Liver (tissue), 9 donors: ENCODE data around the gene SMR3A. TPM values are rescaled to one million over a fixed set of nuclear protein-coding genes. Genes with fewer than 3 reads are reported as not detected.

Source experiments
- DNase-seq: peaks from one replicate; pipeline ENCODE4 v3.0.0-alpha.2; 2017; ENCODE audit warnings: low spot score
- H3K27ac ChIP-seq, 2 donors: one replicate each; pipeline ENCODE4 v1.7.0; 2013; ENCODE audit warnings: inconsistent platforms in 2 of 2, low read length in 2 of 2, control low read depth in 1 of 2, low read depth in 1 of 2, mild to moderate bottlenecking in 1 of 2
- H3K27me3 ChIP-seq, 4 donors: one replicate each; pipeline versions ENCODE4 v1.6.1 to v1.7.0; 2013; ENCODE audit warnings: low read length in 3 of 4, inconsistent platforms in 1 of 4, mild to moderate bottlenecking in 1 of 4, moderate library complexity in 1 of 4; ENCODE audit not compliant: control insufficient read depth in 4 of 4, insufficient read depth in 4 of 4
- H3K36me3 ChIP-seq, 4 donors: one replicate each; pipeline versions ENCODE4 v1.6.1 to v1.7.0; 2013; ENCODE audit warnings: low read length in 3 of 4, mild to moderate bottlenecking in 3 of 4, low read depth in 1 of 4, moderate library complexity in 1 of 4; ENCODE audit not compliant: control insufficient read depth in 4 of 4, insufficient read depth in 3 of 4
- H3K4me1 ChIP-seq, 4 donors: one replicate each; pipeline versions ENCODE4 v1.6.1 to v1.7.0; 2013; ENCODE audit warnings: low read length in 3 of 4, mild to moderate bottlenecking in 3 of 4, moderate library complexity in 1 of 4; ENCODE audit not compliant: control insufficient read depth in 4 of 4, insufficient read depth in 4 of 4
- H3K4me3 ChIP-seq, 3 donors: one replicate each; pipeline versions ENCODE4 v1.6.1 to v1.7.0; 2013; ENCODE audit warnings: low read length in 3 of 3, control low read depth in 1 of 3, low read depth in 1 of 3, mild to moderate bottlenecking in 1 of 3
- H3K9ac ChIP-seq, 2 donors: one replicate each; pipeline ENCODE4 v1.7.0; 2013; ENCODE audit warnings: low read length in 2 of 2, mild to moderate bottlenecking in 2 of 2, moderate library complexity in 2 of 2, control low read depth in 1 of 2, low read depth in 1 of 2
- H3K9me3 ChIP-seq, 4 donors: one replicate each; pipeline versions ENCODE4 v1.6.1 to v1.7.0; 2013; ENCODE audit warnings: low read length in 3 of 4; ENCODE audit not compliant: control insufficient read depth in 4 of 4
- CTCF ChIP-seq: fragments of 150-350 bp; IDR thresholded peaks from 2 replicates; pipeline ENCODE4 v1.5.1; 2017; ENCODE audit warnings: improper control_type of control experiment, low read depth, low read length; ENCODE audit not compliant: missing input control
- FOXA1 ChIP-seq: IDR thresholded peaks from 2 replicates; pipeline ENCODE4 v1.6.1; 2016; ENCODE audit warnings: antibody characterized with exemption
- HNF4A ChIP-seq, 2 donors: conservative IDR thresholded peaks; 2 replicates each; pipeline ENCODE4 v1.6.1; 2016; ENCODE audit warnings: antibody characterized with exemption in 2 of 2, mild to moderate bottlenecking in 2 of 2
- MAX ChIP-seq: IDR thresholded peaks from 2 replicates; pipeline ENCODE4 v1.6.1; 2016; ENCODE audit warnings: antibody characterized with exemption
- RAD21 ChIP-seq, 2 donors: IDR thresholded peaks; 2 replicates each; pipeline ENCODE4 v1.6.1; 2016; ENCODE audit warnings: antibody characterized with exemption in 2 of 2, mild to moderate bottlenecking in 2 of 2
- SP1 ChIP-seq: IDR thresholded peaks from 2 replicates; pipeline ENCODE4 v1.6.1; 2018; ENCODE audit warnings: antibody characterized with exemption, mild to moderate bottlenecking
- YY1 ChIP-seq: IDR thresholded peaks from 2 replicates; pipeline ENCODE4 v1.6.1; 2016; ENCODE audit warnings: antibody characterized with exemption, mild to moderate bottlenecking
- WGBS: extraction: QIAGEN DNeasy Blood & Tissue Kit; methylation state at CpG from one replicate; pipeline ENCODE4 v1.1.7; 2013; 5-methylcytosine and 5-hydroxymethylcytosine counted together
- polyA plus RNA-seq, 2 donors: library from polyadenylated mRNA; stranded (reverse) in 1 of 2; unstranded in 1 of 2; fragments of 200-250 nt in 1 of 2; fragments of >200 nt in 1 of 2; fragmentation: Nextera tagmentation in 1 of 2; extraction: Ambion mirVana in 1 of 2; gene quantifications; one replicate each; pipeline versions ENCODE4 v1.2.1 to v1.2.3, GENCODE V29; 2013 to 2015
- total RNA-seq, 2 donors: library from RNA; depleted of rRNA; stranded (reverse); fragments of >200 nt; gene quantifications; one replicate each; pipeline ENCODE4 v1.2.3, GENCODE V29; 2014
- donor health status: healthy.
- donor health status: healthy.
- donor health status: healthy.
- donor health status: healthy.
- donor health status: healthy.

SMR3A gene
- total and polyA plus RNA-seq, 4 donors, result not detected

GRCh38 chr4:70405765-70406164, 45.2 kb downstream of the SMR3A start:
- Histone ChIP-seq H3K4me3 (no peak overlapping the region), H3K4me1 (no peaks in the 10 kb centered on the region), H3K27me3 (peaks cover 0 to 2% (median 0%) of the 10 kb centered on the region in 4 donors), H3K9me3 (peaks cover 0 to 2% (median 0%) of the 10 kb centered on the region in 4 donors), H3K27ac (no peak overlapping the region), H3K36me3 (no peaks in the 10 kb centered on the region), H3K9ac (no peak overlapping the region)
- WGBS, result 68% methylated on average over 6 of the region's 6 CpGs
- DNase-seq, result no peak
- no peak for TF ChIP-seq RAD21 (IDR thresholded peaks at IDR 0.05)
- no peak for TF ChIP-seq MAX
- TF ChIP-seq YY1, result no peak
- no peak for TF ChIP-seq SP1
- no peak for TF ChIP-seq CTCF
- TF ChIP-seq FOXA1, result no peak
- TF ChIP-seq HNF4A (conservative IDR thresholded peaks at IDR 0.05), result no peak

Other genes starting within 250 kb of the SMR3A start
- gene PRR27, start 206.5 kb upstream of the SMR3A start, total RNA-seq, result not detected
- gene PRR27, start 206.5 kb upstream of the SMR3A start, polyA plus RNA-seq, result not detected
- gene ODAM, start 165.0 kb upstream of the SMR3A start, total RNA-seq, result under 1 TPM; 0.25 to 0.28 TPM
- gene ODAM, start 165.0 kb upstream of the SMR3A start, polyA plus RNA-seq, result not detected
- not detected for gene FDCSP, start 134.6 kb upstream of the SMR3A start, total RNA-seq
- not detected for gene FDCSP, start 134.6 kb upstream of the SMR3A start, polyA plus RNA-seq
- gene CSN3, start 118.2 kb upstream of the SMR3A start, total RNA-seq, result not detected
- not detected for gene CSN3, start 118.2 kb upstream of the SMR3A start, polyA plus RNA-seq
- gene CABS1, start 25.8 kb upstream of the SMR3A start, total RNA-seq, result not detected
- gene CABS1, start 25.8 kb upstream of the SMR3A start, polyA plus RNA-seq, result not detected
- not detected for gene SMR3B, start 22.4 kb downstream of the SMR3A start, total RNA-seq
- not detected for gene SMR3B, start 22.4 kb downstream of the SMR3A start, polyA plus RNA-seq
- gene OPRPN, start 37.2 kb downstream of the SMR3A start, total RNA-seq, result not detected
- under 1 TPM in 1 of 2 donors, not detected in 1; 0.42 TPM for gene OPRPN, start 37.2 kb downstream of the SMR3A start, polyA plus RNA-seq
- gene MUC7, start 111.4 kb downstream of the SMR3A start, total RNA-seq, result not detected
- not detected for gene MUC7, start 111.4 kb downstream of the SMR3A start, polyA plus RNA-seq
- gene AMTN, start 157.8 kb downstream of the SMR3A start, total RNA-seq, result not detected
- gene AMTN, start 157.8 kb downstream of the SMR3A start, polyA plus RNA-seq, result not detected
- gene AMBN, start 231.5 kb downstream of the SMR3A start, total RNA-seq, result not detected
- gene AMBN, start 231.5 kb downstream of the SMR3A start, polyA plus RNA-seq, result not detected